HG03575 (cell line): Measurements from ENCODE around the gene SIGLECL1.
"Not testable (repeated sequence)": the region's sequence is repeated elsewhere in the genome, so short reads cannot be mapped to it uniquely, and the experiment has no call there.

Source experiments
- ATAC-seq: cut with Tn5 transposase; IDR thresholded peaks from one replicate; pipeline ENCODE4 v1.9.1; 2021; ENCODE audit not compliant: unreplicated experiment, insufficient number of reproducible peaks, low FRiP score; ENCODE audit errors: extremely low read depth

The SIGLECL1 gene

DNA sequence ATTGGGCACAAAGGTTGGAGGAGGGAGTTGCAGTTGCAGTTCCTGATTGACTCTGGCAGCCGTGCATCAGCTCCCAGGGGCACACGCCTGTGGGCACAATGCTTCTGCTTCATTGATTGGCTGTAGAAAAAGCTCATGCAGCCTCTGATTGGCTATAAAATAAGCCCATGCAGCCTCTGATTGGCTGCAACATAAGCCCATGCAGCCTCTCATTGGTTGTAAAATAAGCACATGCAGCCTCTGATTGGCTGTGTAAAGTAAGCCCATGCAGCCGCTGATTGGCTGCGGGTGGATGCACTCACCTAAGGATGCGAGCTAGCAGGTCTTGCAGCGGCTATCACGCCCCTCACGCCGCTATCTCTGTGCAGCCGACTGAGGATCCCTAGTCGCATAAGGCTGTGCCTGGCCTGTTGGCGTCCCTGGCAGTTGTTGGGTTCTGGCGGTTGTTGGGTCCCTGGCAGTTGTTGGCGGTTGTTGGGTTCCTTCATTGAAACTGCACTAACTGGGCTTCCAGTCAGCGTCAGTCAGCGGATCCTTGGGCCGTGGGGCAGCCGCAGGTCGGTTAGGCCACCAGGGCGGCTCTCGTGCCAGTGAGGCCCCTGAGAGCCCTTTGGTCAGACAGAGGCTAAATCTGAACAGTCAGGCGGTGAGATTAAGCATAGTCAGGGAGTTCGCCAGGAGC is at the start of gene SIGLECL1:
SIGLECL1 (plus strand) TSS at position 295 of the 682 bp plus-strand sequence. CDS start 12,993 bp downstream, outside the sequence.
- no peak for ATAC-seq

GRCh38 chr19:51201712-51202111 is 49.2 kb upstream of the SIGLECL1 start:
- ATAC-seq, result no peak

DNA sequence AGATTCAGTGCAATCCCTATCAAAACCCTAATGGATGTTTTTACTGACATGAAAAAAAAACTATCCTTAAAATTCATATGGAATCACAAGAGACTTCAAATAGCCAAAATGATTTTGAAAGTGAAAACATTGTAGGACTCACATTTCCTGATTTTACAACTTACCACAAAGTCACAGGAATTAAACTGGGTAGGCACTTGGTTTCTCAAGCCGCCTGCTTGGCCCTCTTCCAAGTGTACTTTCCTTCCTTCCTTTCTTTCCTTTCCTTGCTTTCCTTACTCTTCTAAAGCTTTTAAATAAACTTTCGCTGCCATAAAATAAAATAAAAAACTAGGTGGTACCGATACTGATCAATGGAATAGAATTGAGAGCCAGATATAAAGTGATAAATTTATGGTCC is 47.0 kb upstream of the SIGLECL1 start:
- no peak for ATAC-seq

- no peak for ATAC-seq
These were observed 46.6 kb upstream of the SIGLECL1 start for GRCh38 chr19:51204321-51204720.

DNA sequence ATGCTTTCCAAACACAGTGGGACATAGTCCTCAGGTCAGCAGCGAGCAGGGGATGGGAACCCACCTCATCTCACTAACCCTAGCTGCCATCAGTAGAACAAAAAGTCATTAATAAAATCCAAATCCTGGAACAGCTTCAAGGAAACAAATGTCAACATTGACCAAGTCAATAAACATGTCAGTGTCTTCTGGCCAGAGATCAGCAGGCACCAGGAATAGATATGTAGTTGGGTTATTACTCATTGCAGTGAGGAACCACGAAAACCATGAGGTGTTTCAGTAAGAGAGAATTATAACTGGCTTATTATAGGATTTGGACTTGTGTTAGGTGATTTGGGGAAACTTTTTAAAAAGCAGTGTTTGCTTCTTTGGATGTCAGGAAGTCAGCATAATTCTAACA is 43.1 kb upstream of the SIGLECL1 start:
- ATAC-seq, result no peak

DNA sequence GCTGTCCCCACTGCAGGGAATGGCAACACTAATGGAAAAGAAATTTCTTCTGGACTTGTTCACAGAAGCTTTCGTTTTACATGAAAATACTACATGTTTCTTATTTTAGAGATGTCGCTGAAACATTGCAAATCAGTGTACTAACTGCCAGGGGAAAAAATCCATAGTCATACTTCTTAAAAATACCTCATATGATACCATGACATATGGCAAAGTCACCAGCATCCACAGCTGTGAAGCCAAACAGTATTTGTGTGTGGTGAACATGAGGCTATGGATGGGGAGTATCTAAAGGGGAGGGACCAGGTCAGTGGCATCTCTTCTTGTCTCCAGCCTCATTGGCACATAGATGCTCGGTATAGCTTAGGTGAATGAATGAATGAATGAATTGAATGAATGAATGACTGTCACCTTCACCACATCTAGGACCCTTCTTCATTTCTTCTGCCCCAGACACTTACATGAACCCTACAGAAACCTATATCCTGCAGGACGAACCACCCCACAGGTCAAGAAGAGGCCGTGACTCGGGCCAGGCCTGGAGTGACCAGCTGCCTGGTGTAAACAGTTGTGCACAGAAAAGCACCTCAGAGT is 40.6 kb upstream of the SIGLECL1 start:
- ATAC-seq, result no peak

- not testable (repeated sequence) for ATAC-seq
These were observed 40.0 kb upstream of the SIGLECL1 start for GRCh38 chr19:51210874-51211361.

GRCh38 chr19:51211833-51212232 is 39.0 kb upstream of the SIGLECL1 start:
- ATAC-seq, result no peak

DNA sequence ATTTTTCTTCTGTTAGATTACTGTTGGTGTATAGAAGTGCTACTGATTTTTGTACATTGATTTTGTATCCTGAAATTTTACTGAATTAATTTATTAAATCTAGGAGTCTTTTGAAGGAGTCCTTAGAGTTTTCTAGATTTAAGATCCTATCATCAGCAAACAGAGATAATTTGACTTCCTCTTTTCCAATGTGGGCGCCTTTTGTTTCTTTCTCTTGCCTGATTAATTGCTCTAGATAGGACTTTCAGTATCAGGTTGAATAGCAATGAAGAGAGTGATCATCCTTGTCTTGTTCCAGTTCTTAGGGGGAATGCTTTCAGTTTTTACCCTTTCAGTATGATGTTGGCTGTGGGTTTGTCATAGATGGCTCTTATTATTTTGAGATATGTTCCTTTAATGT is 31.6 kb upstream of the SIGLECL1 start:
- ATAC-seq, result no peak

- no peak for ATAC-seq
These were observed 30.9 kb upstream of the SIGLECL1 start for GRCh38 chr19:51219971-51220370.

DNA sequence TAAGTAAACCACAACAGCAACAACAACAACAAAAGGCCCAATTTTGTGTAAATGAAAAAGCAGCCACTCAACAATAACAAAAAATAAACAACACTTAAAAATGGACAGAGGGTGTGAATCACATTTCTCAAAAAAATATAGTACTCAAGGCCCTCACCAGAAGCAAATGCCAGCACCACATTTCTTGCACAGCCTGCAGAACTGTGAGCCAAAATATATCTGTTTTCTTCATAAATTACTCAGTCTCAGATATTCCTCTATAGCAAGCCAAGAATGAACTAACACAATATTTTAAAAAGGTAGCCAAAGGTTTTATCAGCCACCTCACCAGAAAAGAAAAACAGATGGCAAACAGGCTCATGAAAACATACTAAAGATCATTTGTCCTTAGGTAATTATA is 29.9 kb upstream of the SIGLECL1 start:
- ATAC-seq, result no peak

- ATAC-seq, result no peak
These were observed 26.7 kb upstream of the SIGLECL1 start for GRCh38 chr19:51224163-51224641.

- ATAC-seq, result not testable (repeated sequence)
These were observed 25.9 kb upstream of the SIGLECL1 start, which contains the start of gene CD33 for GRCh38 chr19:51224898-51225393. CD33 (plus strand) TSS chr19:51225080; CDS start chr19:51225119, 39 bp downstream.

DNA sequence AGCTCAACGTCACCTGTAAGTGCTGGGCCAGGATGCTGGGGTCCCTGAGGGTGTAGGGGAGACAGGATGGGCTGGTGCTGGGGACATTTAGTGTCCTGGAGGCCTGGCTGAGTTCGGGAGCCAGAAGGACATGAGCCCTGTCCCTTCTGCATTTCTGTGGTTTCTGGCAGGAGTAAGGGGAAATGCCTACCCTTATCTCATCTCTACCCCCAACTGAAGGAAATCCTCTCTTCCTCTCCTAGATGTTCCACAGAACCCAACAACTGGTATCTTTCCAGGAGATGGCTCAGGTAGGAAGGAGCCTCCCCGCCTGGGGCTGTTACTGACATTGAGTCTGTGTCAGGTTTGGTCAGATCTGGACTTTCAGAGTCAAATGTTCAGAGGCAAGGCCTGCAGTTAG is 24.8 kb upstream of the SIGLECL1 start:
- no peak for ATAC-seq

- no peak for ATAC-seq
These were observed 23.6 kb upstream of the SIGLECL1 start for GRCh38 chr19:51227326-51227725.

GRCh38 chr19:51227966-51228365 is 22.9 kb upstream of the SIGLECL1 start:
- no peak for ATAC-seq

- ATAC-seq, result no peak
These were observed 10.0 kb upstream of the SIGLECL1 start for GRCh38 chr19:51240866-51241265.

DNA sequence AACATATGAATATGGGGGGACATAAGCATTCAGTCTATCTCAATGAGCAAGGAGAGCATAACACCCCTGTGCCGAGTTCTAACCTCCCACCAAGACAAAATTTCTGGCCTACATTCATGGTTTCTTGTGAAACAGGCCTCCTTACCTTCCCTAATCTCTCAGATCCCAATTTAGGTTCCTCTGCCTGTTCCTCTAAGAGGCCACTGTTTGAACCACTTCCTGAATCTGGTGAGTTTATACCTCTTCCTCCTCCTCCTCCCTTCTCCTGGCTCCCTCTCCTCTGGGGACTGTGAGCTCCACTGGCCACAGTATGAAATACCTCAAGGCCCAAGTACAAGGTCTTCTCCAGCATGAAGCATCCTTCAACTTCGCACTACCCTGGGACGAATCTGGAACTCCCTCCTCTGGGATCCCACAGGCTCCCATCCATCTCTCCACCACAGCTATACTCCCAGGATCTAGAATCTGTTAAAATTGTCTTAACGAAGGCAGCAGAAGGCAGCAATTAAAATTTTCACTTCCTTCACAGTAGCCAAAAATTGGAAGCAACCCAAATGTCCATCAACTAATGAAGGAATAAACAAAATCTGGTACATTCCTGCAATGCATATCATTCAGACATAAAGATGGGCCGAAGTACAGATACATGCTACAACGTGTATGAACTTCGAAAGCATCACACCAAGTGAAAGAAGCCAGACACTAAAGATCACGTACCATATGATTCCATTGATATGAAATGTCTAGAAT is 7.8 kb upstream of the SIGLECL1 start:
- no peak for ATAC-seq

GRCh38 chr19:51246164-51246552 is 4.7 kb upstream of the SIGLECL1 start:
- ATAC-seq, result no peak
